GM10847 (cell line): Measurements from ENCODE around the gene PRAMEF12.
"Not testable (repeated sequence)": the region's sequence is repeated elsewhere in the genome, so short reads cannot be mapped to it uniquely, and the experiment has no call there.

ENCODE experiments used
- POLR2A ChIP-seq: IDR thresholded peaks from 2 replicates; pipeline ENCODE4 v1.6.1; 2011; ENCODE audit not compliant: insufficient read length; ENCODE audit errors: extremely low read depth

Gene PRAMEF12

DNA sequence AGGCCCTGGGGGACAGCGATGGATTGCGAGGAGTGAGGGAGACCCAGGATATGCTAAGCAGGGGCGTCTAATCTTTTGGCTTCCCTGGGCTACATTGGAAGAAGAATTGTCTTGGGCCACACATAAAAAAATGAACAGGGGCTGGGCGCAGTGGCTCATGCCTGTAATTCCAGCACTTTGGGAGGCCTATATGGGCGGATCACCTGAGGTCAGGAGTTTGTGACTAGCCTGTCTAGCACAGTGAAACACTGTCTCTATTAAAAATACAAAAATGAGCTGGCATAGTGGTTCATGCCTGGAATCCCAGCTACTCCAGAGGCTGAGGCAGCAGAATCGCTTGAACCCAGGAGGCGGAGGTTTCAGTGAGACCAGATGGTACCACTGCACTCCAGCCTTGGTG lies 10.8 kb upstream of the PRAMEF12 start:
- no peak for TF ChIP-seq POLR2A

DNA sequence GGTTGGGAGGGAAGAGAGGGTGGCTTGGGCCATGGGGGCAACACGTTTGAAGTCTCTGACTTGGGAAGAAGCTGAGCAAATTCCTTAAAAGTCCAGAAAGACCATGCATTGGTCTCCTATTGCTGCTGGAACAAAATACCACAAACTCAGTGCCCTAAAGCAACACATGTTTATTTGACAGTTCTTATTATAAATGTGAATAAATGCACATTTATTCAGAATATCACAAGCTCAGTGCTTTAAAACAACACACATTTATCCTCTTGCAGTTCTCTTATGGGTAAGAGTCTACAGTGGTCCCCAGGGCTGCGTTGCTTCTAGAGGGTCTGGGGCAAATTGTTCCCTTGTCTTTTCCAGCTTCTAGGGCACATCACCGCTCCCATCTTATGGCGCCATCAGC lies 10.1 kb upstream of the PRAMEF12 start:
- TF ChIP-seq POLR2A = no peak

DNA sequence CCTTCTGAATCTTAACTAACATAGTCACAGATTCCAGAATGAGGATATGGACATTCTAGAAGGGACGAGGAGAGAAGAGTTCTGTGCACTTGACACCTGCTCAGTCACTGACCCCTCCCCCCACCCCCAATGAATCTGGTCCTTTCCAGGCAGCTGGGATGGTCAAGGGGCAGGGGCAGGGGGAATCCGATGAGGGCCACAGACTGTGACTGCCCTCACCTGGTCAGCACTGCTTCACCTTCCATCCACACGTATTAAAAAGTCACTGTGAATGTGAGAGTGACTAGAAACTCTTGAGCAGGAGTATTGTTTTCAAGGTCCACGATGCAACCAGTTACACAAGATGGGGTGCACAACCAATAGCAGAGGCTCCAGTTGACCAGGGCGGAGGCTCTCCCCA lies 9.5 kb upstream of the PRAMEF12 start:
- TF ChIP-seq POLR2A = no peak

DNA sequence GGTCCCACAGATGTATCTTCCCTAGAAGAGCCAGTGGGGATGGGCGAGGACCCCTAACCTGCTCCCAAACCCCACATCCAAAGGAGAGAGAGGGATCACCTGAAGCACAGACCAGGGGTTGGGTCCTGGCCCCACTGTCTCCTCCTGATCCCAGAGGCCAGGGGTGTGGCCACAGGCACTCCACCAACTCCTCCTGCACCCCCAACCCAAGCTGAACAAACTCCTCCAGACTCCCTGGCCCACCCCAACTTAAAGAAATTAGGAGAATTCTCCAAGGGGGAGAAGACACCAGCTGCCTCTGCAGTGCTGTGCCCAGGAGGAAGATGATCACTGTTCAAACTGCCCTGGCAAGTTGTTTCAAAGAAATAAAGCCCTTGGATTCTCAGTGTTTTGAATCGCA lies 4.5 kb upstream of the PRAMEF12 start:
- no peak for TF ChIP-seq POLR2A

DNA sequence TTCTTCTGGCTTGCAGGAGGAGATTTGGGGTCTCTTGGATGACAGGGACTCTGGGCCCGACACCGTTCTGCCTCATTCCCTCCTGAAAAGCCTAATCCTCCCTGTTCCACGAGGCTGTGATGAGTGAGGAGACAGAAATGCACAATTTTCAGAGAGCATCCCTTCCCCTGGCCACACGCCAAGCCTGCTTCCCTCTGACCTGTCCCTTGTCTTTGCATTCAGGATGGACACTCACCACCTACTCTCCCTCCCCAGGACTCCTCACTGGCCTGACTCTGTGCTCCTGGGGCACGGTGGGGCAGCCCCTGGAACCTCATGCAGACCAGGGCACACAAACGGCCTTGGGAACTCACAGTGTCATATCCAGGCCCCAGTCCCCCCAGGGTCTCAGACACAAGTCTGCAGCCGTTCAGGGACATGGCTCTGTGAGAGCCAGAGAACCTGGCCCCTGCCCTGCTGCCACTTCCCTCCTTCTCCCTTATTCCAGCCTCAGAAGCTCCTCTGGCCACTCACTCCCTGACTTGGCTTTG lies 3.5 kb upstream of the PRAMEF12 start:
- TF ChIP-seq POLR2A = no peak

DNA sequence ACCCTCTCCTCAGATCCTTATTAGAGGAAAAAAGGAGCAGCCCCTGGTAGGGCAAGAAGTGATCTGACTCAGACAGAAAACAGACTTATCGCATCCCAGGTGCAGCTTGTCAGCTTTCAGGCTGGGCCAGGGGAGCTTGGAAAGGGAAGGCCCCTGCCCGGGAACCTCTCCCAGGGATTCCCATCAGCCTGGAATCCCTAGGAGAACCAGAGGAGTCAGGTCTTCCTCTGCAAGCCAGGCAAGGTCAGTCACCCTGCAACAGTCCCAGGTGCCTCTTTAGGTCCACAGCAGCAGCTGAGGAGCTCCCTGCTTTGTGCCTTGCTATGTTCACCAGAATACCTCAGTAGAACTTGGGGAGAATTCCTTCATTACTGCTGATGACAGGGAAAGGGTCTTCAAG lies 2.9 kb upstream of the PRAMEF12 start:
- no peak for TF ChIP-seq POLR2A

DNA sequence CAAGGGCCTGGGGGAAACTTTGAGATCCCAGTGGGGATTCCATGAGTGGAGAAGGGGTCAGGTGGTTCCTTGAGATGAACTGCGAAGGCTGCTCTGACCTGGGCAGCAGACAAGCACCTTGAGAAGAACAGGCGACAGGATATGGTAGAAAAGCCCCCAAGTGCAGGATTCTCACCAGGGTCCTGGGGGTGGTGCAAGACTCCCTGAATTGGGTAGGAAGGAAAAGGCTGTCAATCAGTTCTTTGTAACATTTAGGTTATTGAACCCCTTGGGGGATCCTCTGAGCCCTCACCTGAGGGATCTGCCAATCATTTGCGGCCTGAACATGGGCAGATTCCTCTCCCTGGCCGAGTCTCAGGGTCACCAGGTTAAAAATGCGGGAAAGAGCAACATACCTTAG lies 2.4 kb upstream of the PRAMEF12 start:
- no peak for TF ChIP-seq POLR2A

DNA sequence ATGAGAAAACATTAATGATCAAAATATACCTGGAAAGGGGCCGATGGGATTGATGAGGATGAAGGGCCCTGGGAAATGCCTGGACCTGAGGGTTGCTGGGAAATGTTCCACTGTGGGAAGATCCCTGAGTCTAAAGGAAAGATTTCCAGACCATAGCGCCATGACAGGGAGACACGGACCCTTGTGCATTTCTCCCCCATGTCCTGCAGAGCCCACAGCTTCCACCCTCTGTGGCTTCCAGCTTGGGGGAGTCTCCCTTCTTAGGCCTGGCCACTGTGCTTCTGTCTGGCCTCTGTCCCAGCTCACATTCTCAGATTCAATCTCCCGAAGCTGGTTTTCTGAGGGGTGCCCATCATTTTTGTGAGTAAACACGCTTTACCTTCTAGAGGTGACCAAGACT lies 1.0 kb upstream of the PRAMEF12 start:
- no peak for TF ChIP-seq POLR2A

DNA sequence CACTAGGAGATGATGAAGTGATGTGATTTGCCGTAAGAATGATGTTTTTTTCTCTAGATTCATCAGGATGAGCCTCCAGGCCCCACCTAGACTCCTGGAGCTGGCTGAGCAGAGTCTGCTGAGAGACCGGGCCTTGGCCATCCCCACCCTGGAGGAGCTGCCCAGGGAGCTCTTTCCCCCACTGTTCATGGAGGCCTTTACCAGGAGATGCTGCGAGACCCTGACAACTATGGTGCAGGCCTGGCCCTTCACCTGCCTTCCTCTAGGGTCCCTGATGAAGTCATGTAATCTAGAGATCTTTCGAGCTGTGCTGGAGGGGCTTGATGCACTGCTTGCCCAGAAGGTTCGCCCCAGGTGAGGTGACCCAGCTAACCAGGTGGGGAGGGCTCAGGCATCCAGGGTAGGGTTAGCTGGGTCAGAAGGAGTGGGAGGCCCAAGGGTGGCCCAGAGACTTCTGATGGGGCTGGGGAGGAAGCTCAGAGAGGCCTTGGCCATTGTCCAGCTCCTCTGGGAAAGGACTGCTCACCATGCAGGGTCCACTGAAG lies 1.3 kb downstream of the PRAMEF12 start:
- no peak for TF ChIP-seq POLR2A

DNA sequence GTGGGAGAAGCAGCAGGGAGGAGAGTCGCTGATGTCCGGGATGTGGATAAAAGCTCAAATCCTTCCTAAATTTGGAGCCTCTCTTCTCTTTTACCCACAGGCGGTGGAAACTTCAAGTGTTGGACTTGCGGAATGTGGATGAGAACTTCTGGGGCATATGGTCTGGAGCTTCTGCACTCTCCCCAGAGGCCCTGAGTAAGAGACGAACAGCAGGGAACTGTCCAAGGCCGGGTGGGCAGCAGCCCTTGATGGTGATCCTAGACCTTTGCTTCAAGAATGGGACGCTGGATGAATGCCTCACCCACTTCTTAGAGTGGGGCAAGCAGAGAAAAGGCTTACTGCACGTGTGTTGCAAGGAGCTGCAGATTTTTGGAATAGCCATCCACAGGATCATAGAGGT lies 1.9 kb downstream of the PRAMEF12 start:
- no peak for TF ChIP-seq POLR2A

DNA sequence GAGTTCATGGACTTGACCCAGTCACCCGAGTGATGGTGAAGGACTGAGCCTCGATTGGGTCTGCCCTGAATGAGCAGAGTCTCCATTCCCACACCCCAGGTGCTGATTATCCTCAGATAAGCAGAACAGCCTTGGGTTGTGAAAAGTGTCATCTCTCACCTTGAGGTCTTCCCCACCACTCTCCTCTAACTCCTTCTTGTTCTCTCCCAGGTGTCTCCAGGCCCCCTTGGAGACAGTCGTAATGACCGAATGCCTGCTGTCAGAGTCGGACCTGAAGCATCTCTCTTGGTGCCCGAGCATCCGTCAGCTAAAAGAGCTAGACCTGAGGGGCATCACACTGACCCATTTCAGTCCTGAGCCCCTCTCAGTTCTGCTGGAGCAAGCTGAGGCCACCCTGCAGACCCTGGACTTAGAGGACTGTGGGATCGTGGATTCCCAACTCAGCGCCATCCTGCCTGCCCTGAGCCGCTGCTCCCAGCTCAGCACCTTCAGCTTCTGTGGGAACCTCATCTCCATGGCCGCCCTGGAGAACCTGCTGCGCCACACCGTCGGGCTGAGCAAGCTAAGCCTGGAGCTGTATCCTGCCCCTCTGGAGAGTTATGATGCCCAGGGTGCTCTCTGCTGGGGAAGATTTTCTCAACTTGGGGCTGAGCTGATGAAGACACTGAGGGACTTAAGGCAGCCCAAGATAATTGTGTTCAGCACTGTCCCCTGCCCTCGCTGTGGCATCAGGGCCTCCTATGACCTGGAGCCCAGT lies 3.4 kb downstream of the PRAMEF12 start:
- TF ChIP-seq POLR2A = no peak

DNA sequence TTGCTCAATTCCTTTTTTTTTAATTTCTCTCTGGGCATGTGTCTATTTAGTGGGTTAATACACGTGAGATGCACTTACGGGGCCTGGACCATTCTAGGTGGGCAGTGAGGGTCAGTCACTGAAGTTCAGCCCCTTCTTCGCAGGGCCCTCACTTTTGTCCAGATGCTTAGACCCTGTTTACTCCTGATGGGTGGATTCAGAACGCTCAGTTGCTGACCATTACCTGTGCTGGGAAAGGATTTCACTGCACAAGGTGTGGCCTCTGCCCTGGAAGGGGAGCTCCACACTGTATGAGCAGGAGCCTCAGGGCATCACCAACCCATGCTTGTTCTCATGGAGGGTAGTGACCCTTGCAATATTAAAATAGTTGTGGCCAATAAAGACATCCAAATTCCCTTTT lies 4.5 kb downstream of the PRAMEF12 start:
- TF ChIP-seq POLR2A = no peak

DNA sequence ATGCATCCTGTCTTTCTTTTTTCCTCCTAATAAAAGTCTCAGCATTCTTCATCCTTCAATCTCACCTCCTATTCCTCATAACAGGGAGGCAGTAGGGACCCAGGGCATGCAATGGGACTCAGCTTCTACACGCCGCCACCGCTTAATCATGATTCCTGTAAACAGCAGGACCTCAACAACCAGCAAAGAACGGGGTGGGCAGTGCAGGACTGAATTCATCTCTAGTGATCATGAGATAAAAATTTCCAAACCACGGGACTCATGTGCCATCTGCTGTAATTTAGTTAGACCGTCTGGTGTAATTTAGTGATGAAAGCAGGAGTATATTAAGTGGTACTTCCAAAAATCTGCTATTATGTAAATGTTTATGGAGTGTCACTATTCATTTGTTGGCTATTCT lies 5.4 kb downstream of the PRAMEF12 start:
- TF ChIP-seq POLR2A = no peak

DNA sequence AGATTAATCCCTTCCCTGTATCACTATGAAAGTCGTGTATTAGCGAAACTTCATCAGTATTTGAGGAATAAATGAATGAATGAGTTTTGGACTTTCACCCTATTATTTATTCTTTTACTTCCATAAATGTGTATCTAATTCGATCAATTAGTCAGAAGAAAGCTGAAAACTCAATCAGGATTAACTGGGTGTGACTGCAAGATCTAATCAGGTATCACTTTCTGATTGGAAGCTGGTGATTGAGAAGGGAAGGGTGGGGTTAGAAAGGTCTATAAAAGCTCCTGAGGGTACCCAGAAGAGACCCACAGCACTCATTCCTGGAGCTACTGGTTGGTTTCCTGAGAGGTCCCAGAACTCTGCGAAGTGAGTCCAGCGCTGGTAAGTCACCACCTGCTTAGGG lies 17.6 kb downstream of the PRAMEF12 start, which contains the start of gene PRAMEF1:
Gene PRAMEF1, plus strand, starts transcription at position 301 of the 400 bp plus-strand sequence. CDS start 1,831 bp downstream, outside the sequence.
- not testable (repeated sequence) for TF ChIP-seq POLR2A

DNA sequence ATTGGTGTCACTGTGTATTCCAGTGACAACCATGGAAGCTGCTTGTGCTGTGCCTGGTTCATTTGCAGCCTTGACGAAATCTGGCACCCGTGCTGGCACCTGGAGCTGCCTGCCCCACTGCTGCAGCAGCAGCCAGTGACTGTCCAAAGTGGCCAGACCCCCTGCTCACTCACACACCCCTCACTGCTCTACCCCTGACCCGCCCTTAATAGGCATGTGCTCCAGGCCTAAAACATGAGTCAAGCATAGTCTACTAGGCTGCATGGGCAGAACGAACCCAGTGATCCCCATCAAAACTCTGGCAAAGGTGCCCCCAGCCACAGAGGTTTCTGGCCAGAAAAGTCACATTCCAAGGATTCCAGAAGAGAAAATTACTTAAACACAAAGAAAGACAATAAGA lies 25.4 kb downstream of the PRAMEF12 start:
- TF ChIP-seq POLR2A = no peak

DNA sequence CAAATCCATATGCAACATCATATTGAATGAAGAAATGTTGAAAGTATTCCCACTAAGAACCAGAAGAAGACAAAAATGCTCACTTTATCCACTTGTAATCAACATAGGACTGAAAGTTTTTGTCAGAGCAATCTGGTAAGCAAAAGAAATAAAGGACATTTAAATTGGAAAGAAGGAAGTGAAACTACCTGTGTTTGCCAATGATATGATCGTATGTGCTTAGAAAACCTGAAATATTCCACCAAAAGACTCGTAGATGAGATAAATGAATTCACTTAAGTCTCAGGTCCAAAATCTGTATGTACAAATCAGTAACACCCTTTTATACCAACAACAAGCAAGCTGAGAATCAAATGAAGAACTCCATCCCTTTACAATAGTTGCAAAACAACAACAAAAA lies 26.2 kb downstream of the PRAMEF12 start:
- no peak for TF ChIP-seq POLR2A

DNA sequence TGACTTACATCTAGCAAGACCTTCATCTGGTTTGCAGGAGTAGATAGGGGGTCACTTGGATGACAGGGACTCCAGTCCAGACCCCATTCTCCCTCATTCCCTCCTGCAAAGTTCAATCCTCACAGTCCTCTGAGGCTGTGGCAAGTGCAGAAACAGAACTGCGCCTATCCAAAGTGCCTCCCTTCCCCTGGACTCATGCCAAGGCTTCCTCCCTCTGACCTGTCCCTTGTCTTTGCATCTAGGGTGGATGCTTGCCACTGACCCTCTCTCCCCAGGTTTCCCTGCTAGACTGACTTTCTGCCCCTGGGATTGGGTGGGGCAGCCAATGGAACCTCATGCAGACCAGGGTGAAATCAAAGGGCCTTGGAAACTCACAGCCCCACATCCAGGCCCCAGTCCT lies 36.4 kb downstream of the PRAMEF12 start:
- no peak for TF ChIP-seq POLR2A
